ENCODE data around the gene KCNMB2. TPM values are rescaled to one million over a fixed set of nuclear protein-coding genes. Genes with fewer than 3 reads are reported as not detected.
A peak's percentile ranks its signal among the peaks of the same experiment; 100 is the strongest.

The KCNMB2 gene
- total and polyA plus RNA-seq, 4 experiments from 2014 or later: not detected

GRCh38 chr3:178646186-178646862, 110.1 kb downstream of the KCNMB2 start:
- no peaks in the 10 kb centered on the region for H3K36me3 ChIP-seq (ENCODE audit: insufficient read depth, low read length)
- H3K27me3 Mint-ChIP-seq: peaks cover 0 to 2% of the 10 kb centered on the region in 2 donors
- H3K27me3 ChIP-seq (ENCODE audit: insufficient read depth, low read length): no peaks in the 10 kb centered on the region
- H3K27ac ChIP-seq (ENCODE audit: low read depth, low read length): no peak overlapping the region
- H3K27ac Mint-ChIP-seq: no peak overlapping the region
- no peak overlapping the region for H3K4me3 Mint-ChIP-seq
- no peaks in the 10 kb centered on the region for H3K36me3 Mint-ChIP-seq
- ChIA-PET POLR2A (ENCODE audit: partially characterized antibody) (no interaction called here), CTCF (ENCODE audit: partially characterized antibody) (no interaction called here)
- H3K4me1 ChIP-seq (ENCODE audit: insufficient read depth, low read length): no peaks in the 10 kb centered on the region
- peaks cover 0 to 16% (median 4%) of the 10 kb centered on the region in 8 donors for H3K9me3 Mint-ChIP-seq
- no peak for DNase-seq
- H3K4me1 Mint-ChIP-seq: no peaks in the 10 kb centered on the region
- H3K4me3 ChIP-seq (ENCODE audit: low read length in 2 of 2): no peak overlapping the region
- intact Hi-C loops (cut with micrococcal nuclease): no loop called here
- H3K9me3 ChIP-seq (ENCODE audit: control insufficient read depth in 1 of 2, low read length in 2 of 2): no peaks in the 10 kb centered on the region

DNA sequence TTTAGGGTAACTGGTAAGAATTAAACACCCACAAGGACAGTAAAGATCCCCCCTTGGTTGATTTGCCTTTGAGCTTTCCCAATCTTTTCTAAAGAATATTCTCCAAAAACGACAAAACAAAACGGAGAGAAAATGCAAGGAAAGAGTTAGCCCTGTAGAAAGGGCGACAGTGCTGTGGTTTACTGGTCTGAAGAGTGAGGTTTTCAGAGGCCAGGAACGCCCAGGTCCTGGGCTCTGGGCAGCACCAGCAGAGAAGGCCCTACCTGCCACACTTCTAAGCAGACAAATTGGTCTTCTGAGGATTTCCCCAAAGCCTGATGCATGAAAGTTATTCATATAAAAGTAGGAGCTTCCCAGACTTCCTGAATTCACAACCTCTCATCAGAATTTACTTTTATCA, 119.3 kb downstream of the KCNMB2 start:
- intact Hi-C loops (cut with micrococcal nuclease): no loop called here
- Histone ChIP-seq H3K27me3 (ENCODE audit: insufficient read depth, low read length) (no peaks in the 10 kb centered on the region), H3K4me3 (ENCODE audit: low read length in 2 of 2) (no peak overlapping the region), H3K9me3 (ENCODE audit: control insufficient read depth in 1 of 2, low read length in 2 of 2) (no peaks in the 10 kb centered on the region), H3K4me1 (ENCODE audit: insufficient read depth, low read length) (no peaks in the 10 kb centered on the region), H3K36me3 (ENCODE audit: insufficient read depth, low read length) (no peaks in the 10 kb centered on the region), H3K27ac (ENCODE audit: low read depth, low read length) (no peak overlapping the region)
- Mint-ChIP-seq H3K4me1 (no peaks in the 10 kb centered on the region), H3K27me3 (peaks cover 0 to 1% of the 10 kb centered on the region in 2 donors), H3K4me3 (no peak overlapping the region), H3K36me3 (no peaks in the 10 kb centered on the region), H3K27ac (no peak overlapping the region), H3K9me3 (peaks cover 0 to 9% (median 2%) of the 10 kb centered on the region in 8 donors)
- CTCF ChIA-PET (ENCODE audit: partially characterized antibody): no interaction called here
- DNase-seq: no peak
- POLR2A ChIA-PET (ENCODE audit: partially characterized antibody): no interaction called here

DNA sequence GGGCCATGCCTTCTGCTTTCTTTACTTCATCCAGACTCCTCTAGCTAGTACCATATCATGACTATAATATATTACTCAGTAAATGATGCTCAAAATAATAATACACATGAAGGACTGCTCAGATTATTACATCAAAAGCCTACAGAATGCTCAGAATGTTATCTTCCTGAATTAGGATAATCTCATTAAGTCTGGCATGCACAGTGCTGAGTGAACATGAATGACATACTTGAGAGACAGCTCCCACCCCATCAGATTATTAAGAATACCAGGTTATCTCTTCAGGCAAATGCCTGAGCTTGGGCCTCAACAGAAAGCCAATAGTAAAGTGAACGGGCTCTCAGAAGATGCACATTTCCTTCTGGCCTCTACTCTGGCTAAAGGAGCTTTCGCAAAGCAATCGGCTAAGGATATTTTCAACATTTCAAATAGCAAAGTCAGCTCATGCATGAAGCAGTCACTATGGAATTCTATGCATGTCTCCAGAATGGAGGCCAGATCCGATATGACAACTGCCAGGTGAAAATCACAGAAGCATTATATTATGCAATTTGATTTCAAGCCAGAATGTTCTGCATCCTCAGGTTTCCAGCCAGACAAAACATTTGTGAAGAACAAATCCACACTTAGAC, 122.6 kb downstream of the KCNMB2 start:
- ChIA-PET CTCF (ENCODE audit: partially characterized antibody) (interaction anchor here (1.6 kb wide), 1 partner anchor 10 kb away, joined by 4 read pairs; no protein-coding TSS in a partner anchor), POLR2A (ENCODE audit: partially characterized antibody) (no interaction called here)
- Histone ChIP-seq H3K4me1 (ENCODE audit: insufficient read depth, low read length) (no peaks in the 10 kb centered on the region), H3K9me3 (ENCODE audit: control insufficient read depth in 1 of 2, low read length in 2 of 2) (no peaks in the 10 kb centered on the region), H3K36me3 (ENCODE audit: insufficient read depth, low read length) (no peaks in the 10 kb centered on the region), H3K27me3 (ENCODE audit: insufficient read depth, low read length) (no peaks in the 10 kb centered on the region), H3K27ac (ENCODE audit: low read depth, low read length) (no peak overlapping the region), H3K4me3 (ENCODE audit: low read length in 2 of 2) (no peak overlapping the region)
- Mint-ChIP-seq H3K27ac (no peak overlapping the region), H3K9me3 (no peaks in the 10 kb centered on the region), H3K4me3 (no peak overlapping the region), H3K36me3 (no peaks in the 10 kb centered on the region), H3K4me1 (no peaks in the 10 kb centered on the region), H3K27me3 (peaks cover under 1 to 1% of the 10 kb centered on the region in 2 donors)
- intact Hi-C loops (cut with micrococcal nuclease): no loop called here
- no peak for DNase-seq

DNA sequence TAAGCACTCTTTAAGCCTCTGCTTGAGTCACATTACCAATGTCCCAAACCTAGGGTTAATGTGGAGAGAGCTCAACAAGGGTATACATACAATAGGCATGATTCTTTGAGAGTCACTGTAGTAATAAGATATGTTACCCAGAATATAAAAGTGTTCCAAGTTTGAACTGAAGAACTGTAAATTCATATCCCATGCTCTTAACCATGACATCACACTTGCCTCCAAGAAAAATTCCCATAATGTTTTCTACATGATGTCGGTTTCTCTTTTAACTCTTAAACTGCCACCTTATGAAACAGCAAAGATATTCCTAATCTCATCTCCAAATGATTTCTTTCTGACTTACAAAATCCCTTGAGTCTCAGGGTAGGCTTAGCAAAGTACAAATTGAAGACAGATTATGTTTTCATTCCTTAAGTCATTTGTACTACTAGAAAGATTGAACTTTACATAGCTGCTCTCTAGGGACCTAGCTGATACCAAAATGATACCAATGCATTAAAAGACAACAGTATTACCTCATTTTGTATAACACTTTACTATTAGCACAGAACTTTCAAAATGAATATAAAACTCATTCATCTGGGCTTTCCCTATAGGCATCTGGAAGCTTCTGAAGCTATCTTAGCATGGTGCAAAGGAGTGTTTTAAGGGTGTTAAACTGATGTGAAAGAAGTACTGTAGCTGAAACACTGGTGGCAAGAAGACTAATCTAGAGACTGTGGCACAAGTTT, 127.1 kb downstream of the KCNMB2 start:
- no peak for DNase-seq
- Histone ChIP-seq H3K36me3 (ENCODE audit: insufficient read depth, low read length) (no peaks in the 10 kb centered on the region), H3K27ac (ENCODE audit: low read depth, low read length) (no peak overlapping the region), H3K9me3 (ENCODE audit: control insufficient read depth in 1 of 2, low read length in 2 of 2) (no peaks in the 10 kb centered on the region), H3K4me3 (ENCODE audit: low read length in 2 of 2) (no peak overlapping the region), H3K27me3 (ENCODE audit: insufficient read depth, low read length) (no peaks in the 10 kb centered on the region), H3K4me1 (ENCODE audit: insufficient read depth, low read length) (no peaks in the 10 kb centered on the region)
- no peak overlapping the region for H3K4me3 Mint-ChIP-seq
- intact Hi-C loops (cut with micrococcal nuclease): no loop called here
- H3K4me1 Mint-ChIP-seq: no peaks in the 10 kb centered on the region
- H3K27me3 Mint-ChIP-seq: peaks cover 0 to 4% of the 10 kb centered on the region in 2 donors
- POLR2A ChIA-PET (ENCODE audit: partially characterized antibody): no interaction called here
- H3K27ac Mint-ChIP-seq: no peak overlapping the region
- no peaks in the 10 kb centered on the region for H3K36me3 Mint-ChIP-seq
- H3K9me3 Mint-ChIP-seq: no peaks in the 10 kb centered on the region
- CTCF ChIA-PET (ENCODE audit: partially characterized antibody): no interaction called here

DNA sequence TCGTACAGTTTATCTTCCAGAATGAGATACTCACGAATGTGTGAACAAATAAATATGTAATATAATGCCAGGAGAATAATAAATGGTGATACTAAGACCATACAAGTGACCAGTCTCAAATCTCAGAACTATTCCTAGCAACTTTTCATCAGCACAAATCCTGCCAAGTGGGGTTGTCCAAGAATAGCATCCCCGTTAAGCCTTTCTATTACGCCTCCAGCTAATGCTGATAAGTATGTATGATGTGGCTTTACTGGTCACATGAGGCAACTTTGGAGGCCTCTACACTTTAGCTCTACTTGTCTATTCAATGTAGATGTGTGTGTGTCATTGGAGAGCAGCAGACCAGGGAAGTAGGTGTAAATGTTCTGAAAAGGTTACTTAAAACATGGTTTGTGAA, 129.5 kb downstream of the KCNMB2 start:
- no peak overlapping the region for H3K27ac Mint-ChIP-seq
- no peaks in the 10 kb centered on the region for H3K27me3 ChIP-seq (ENCODE audit: insufficient read depth, low read length)

GRCh38 chr3:178669022-178669601, 132.9 kb downstream of the KCNMB2 start:
- CTCF ChIA-PET (ENCODE audit: partially characterized antibody): no interaction called here
- H3K9me3 Mint-ChIP-seq: peaks cover 0 to 1% (median 0%) of the 10 kb centered on the region in 8 donors
- POLR2A ChIA-PET (ENCODE audit: partially characterized antibody): no interaction called here
- H3K36me3 Mint-ChIP-seq: no peaks in the 10 kb centered on the region
- peaks cover 0 to under 1% of the 10 kb centered on the region in 2 donors for H3K27me3 Mint-ChIP-seq
- Histone ChIP-seq H3K27me3 (ENCODE audit: insufficient read depth, low read length) (no peaks in the 10 kb centered on the region), H3K9me3 (ENCODE audit: control insufficient read depth in 1 of 2, low read length in 2 of 2) (no peaks in the 10 kb centered on the region), H3K36me3 (ENCODE audit: insufficient read depth, low read length) (no peaks in the 10 kb centered on the region), H3K4me1 (ENCODE audit: insufficient read depth, low read length) (no peaks in the 10 kb centered on the region), H3K4me3 (ENCODE audit: low read length in 2 of 2) (no peak overlapping the region), H3K27ac (ENCODE audit: low read depth, low read length) (no peak overlapping the region)
- no peak overlapping the region for H3K4me3 Mint-ChIP-seq
- no peak overlapping the region for H3K27ac Mint-ChIP-seq
- intact Hi-C loops (cut with micrococcal nuclease): no loop called here
- peaks cover 0 to 7% (median 1%) of the 10 kb centered on the region in 4 donors for H3K4me1 Mint-ChIP-seq
- no peak for DNase-seq

More for the DNA sequence above, 129.5 kb downstream of the KCNMB2 start:
- ChIA-PET POLR2A (ENCODE audit: partially characterized antibody) (no interaction called here), CTCF (ENCODE audit: partially characterized antibody) (no interaction called here)
- intact Hi-C loops (cut with micrococcal nuclease): no loop called here
- DNase-seq: no peak
- H3K4me3 ChIP-seq (ENCODE audit: low read length in 2 of 2): no peak overlapping the region
- no peaks in the 10 kb centered on the region for H3K9me3 ChIP-seq (ENCODE audit: control insufficient read depth in 1 of 2, low read length in 2 of 2)
- no peaks in the 10 kb centered on the region for H3K4me1 ChIP-seq (ENCODE audit: insufficient read depth, low read length)
- Mint-ChIP-seq H3K4me1 (peaks cover 0 to 7% (median 1%) of the 10 kb centered on the region in 4 donors), H3K27me3 (peaks cover 0 to 4% of the 10 kb centered on the region in 2 donors), H3K36me3 (no peaks in the 10 kb centered on the region), H3K9me3 (peaks cover 0 to 1% (median 0%) of the 10 kb centered on the region in 8 donors), H3K4me3 (no peak overlapping the region)
- H3K36me3 ChIP-seq (ENCODE audit: insufficient read depth, low read length): no peaks in the 10 kb centered on the region
- no peak overlapping the region for H3K27ac ChIP-seq (ENCODE audit: low read depth, low read length)

GRCh38 chr3:178669758-178670157, 133.5 kb downstream of the KCNMB2 start:
- Mint-ChIP-seq H3K4me3 (peak overlapping the region in 1 of 8 donors; percentile 1), H3K36me3 (no peaks in the 10 kb centered on the region), H3K27ac (no peak overlapping the region), H3K27me3 (no peaks in the 10 kb centered on the region), H3K4me1 (peaks cover 0 to 7% (median 1%) of the 10 kb centered on the region in 4 donors), H3K9me3 (peaks cover 0 to 1% (median 0%) of the 10 kb centered on the region in 8 donors)
- no peaks in the 10 kb centered on the region for H3K9me3 ChIP-seq (ENCODE audit: control insufficient read depth in 1 of 2, low read length in 2 of 2)
- no peaks in the 10 kb centered on the region for H3K27me3 ChIP-seq (ENCODE audit: insufficient read depth, low read length)
- ChIA-PET CTCF (ENCODE audit: partially characterized antibody) (no interaction called here), POLR2A (ENCODE audit: partially characterized antibody) (no interaction called here)
- intact Hi-C loops (cut with micrococcal nuclease): no loop called here
- H3K4me1 ChIP-seq (ENCODE audit: insufficient read depth, low read length): no peaks in the 10 kb centered on the region
- no peak overlapping the region for H3K4me3 ChIP-seq (ENCODE audit: low read length in 2 of 2)
- no peaks in the 10 kb centered on the region for H3K36me3 ChIP-seq (ENCODE audit: insufficient read depth, low read length)
- H3K27ac ChIP-seq (ENCODE audit: low read depth, low read length): no peak overlapping the region
- DNase-seq: no peak
